C4-2B (cell line): ENCODE results near the gene NIT2.

ENCODE experiments used
- H3K27ac ChIP-seq: fragments of 450-650 bp; 2 replicates; pipeline ENCODE4 v1.5.1; 2017
- CTCF ChIP-seq: fragments of 450-650 bp; conservative IDR thresholded peaks from 2 replicates; pipeline ENCODE4 v1.5.1; 2017; ENCODE audit warnings: mild to moderate bottlenecking
- ZFX ChIP-seq: fragments of 450-650 bp; IDR thresholded peaks from 2 replicates; pipeline ENCODE4 v1.6.1; 2017

The NIT2 gene

GRCh38 chr3:100360757-100361496, 26.4 kb downstream of the NIT2 start:
- no peak overlapping the region for H3K27ac ChIP-seq

GRCh38 chr3:100361897-100362296, 27.3 kb downstream of the NIT2 start:
- H3K27ac ChIP-seq = no peak overlapping the region
- TF ChIP-seq ZFX (no peak), CTCF (no peak)

More at GRCh38 chr3:100360757-100361496, 26.4 kb downstream of the NIT2 start:
- TF ChIP-seq CTCF (no peak), ZFX (no peak)

- TF ChIP-seq CTCF (no peak), ZFX (no peak)
- H3K27ac ChIP-seq = no peak overlapping the region
Measured at GRCh38 chr3:100364421-100364820, 29.9 kb downstream of the NIT2 start.

- TF ChIP-seq ZFX = no peak
- no peak for TF ChIP-seq CTCF
- no peak overlapping the region for H3K27ac ChIP-seq
Measured at GRCh38 chr3:100366424-100366823, 31.9 kb downstream of the NIT2 start.

- TF ChIP-seq CTCF (no peak), ZFX (no peak)
- H3K27ac ChIP-seq = no peak overlapping the region
Measured at GRCh38 chr3:100368441-100368840, 33.9 kb downstream of the NIT2 start.

- TF ChIP-seq ZFX (no peak), CTCF (no peak)
- H3K27ac ChIP-seq = no peak overlapping the region
Measured at GRCh38 chr3:100370756-100371155, 36.2 kb downstream of the NIT2 start.

- TF ChIP-seq ZFX (no peak), CTCF (no peak)
- no peak overlapping the region for H3K27ac ChIP-seq
Measured at GRCh38 chr3:100374521-100374920, 40.0 kb downstream of the NIT2 start.
